ENCODE data around the gene PF4V1.

DNA sequence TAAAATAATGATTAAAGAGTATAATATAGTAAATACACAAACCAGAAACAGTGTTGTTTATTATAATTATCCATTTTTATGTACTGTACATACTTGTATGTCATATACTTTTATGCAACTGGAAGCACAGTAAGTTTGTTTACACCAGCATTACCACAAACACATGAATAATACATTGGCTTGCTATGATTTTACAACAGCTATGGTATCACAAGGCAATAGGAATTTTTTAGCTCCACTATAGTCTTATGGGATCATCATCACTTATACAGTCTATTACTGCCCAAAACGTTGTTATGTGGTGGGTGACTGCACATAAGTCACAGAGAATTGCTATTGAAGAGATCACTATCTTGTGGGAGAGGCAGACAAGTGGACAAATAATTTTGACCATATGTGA is 1.8 kb upstream of the PF4V1 start:
- TF ChIP-seq, protein P1, sequence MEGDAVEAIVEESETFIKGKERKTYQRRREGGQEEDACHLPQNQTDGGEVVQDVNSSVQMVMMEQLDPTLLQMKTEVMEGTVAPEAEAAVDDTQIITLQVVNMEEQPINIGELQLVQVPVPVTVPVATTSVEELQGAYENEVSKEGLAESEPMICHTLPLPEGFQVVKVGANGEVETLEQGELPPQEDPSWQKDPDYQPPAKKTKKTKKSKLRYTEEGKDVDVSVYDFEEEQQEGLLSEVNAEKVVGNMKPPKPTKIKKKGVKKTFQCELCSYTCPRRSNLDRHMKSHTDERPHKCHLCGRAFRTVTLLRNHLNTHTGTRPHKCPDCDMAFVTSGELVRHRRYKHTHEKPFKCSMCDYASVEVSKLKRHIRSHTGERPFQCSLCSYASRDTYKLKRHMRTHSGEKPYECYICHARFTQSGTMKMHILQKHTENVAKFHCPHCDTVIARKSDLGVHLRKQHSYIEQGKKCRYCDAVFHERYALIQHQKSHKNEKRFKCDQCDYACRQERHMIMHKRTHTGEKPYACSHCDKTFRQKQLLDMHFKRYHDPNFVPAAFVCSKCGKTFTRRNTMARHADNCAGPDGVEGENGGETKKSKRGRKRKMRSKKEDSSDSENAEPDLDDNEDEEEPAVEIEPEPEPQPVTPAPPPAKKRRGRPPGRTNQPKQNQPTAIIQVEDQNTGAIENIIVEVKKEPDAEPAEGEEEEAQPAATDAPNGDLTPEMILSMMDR (IDR thresholded peaks at IDR 0.05), result no peak
- no peak for TF ChIP-seq POLR2A (IDR thresholded peaks at IDR 0.05)

All from breast epithelium (tissue), 3 donors.